HG02623 (cell line): ENCODE results near the gene CD2AP.
A peak's percentile ranks its signal among the peaks of the same experiment; 100 is the strongest.
"Not testable (repeated sequence)": the region's sequence is repeated elsewhere in the genome, so short reads cannot be mapped to it uniquely, and the experiment has no call there.

Experiments used
- ATAC-seq: cut with Tn5 transposase; IDR thresholded peaks from one replicate; pipeline ENCODE4 v1.9.1; 2021; ENCODE audit warnings: moderate library complexity; ENCODE audit not compliant: unreplicated experiment

The CD2AP gene

GRCh38 chr6:47477497-47478232 is at the start of gene CD2AP:
Gene CD2AP (plus strand): TSS chr6:47477789. CDS start chr6:47478245, 456 bp downstream.
- peak; percentile 83 for ATAC-seq

- ATAC-seq, result no peak
Measured at GRCh38 chr6:47428288-47428687, 49.3 kb upstream of the CD2AP start.

- no peak for ATAC-seq
Measured at GRCh38 chr6:47428746-47429664, 48.6 kb upstream of the CD2AP start.

GRCh38 chr6:47434372-47435253 is 43.0 kb upstream of the CD2AP start:
- no peak for ATAC-seq

- ATAC-seq, result no peak
Measured at GRCh38 chr6:47435254-47435612, 42.4 kb upstream of the CD2AP start.

GRCh38 chr6:47437592-47437991 is 40.0 kb upstream of the CD2AP start:
- peak; percentile 75 for ATAC-seq

- ATAC-seq, result peak; percentile 62
Measured at GRCh38 chr6:47438481-47439347, 38.9 kb upstream of the CD2AP start.

- ATAC-seq, result peak; percentile 8
Measured at GRCh38 chr6:47439348-47439668, 38.3 kb upstream of the CD2AP start.

- peak; percentile 58 for ATAC-seq
Measured at GRCh38 chr6:47440719-47441118, 36.9 kb upstream of the CD2AP start.

GRCh38 chr6:47444964-47445363 is 32.6 kb upstream of the CD2AP start:
- ATAC-seq, result not testable (repeated sequence)

GRCh38 chr6:47446669-47447330 is 30.8 kb upstream of the CD2AP start:
- no peak for ATAC-seq

GRCh38 chr6:47447722-47448121 is 29.9 kb upstream of the CD2AP start:
- no peak for ATAC-seq

GRCh38 chr6:47451162-47451561 is 26.4 kb upstream of the CD2AP start:
- no peak for ATAC-seq

- ATAC-seq, result no peak
Measured at GRCh38 chr6:47452899-47453298, 24.7 kb upstream of the CD2AP start.

GRCh38 chr6:47453372-47453936 is 24.1 kb upstream of the CD2AP start:
- ATAC-seq, result no peak

- ATAC-seq, result no peak
Measured at GRCh38 chr6:47454713-47455396, 22.7 kb upstream of the CD2AP start.

GRCh38 chr6:47455533-47456209 is 21.9 kb upstream of the CD2AP start:
- peak; percentile 69 for ATAC-seq

- no peak for ATAC-seq
Measured at GRCh38 chr6:47456536-47456975, 21.0 kb upstream of the CD2AP start.
